Measurements from ENCODE around the gene PKN1. TPM values are rescaled to one million over a fixed set of nuclear protein-coding genes. Genes with fewer than 3 reads are reported as not detected.

The PKN1 gene
- total and polyA plus RNA-seq, 4 donors, result 13.7 to 41.6 (median 22.3) TPM

GRCh38 chr19:14510311-14511228, 77.5 kb downstream of the PKN1 start:
- H3K27ac ChIP-seq (ENCODE audit: low read depth in 1 of 2, low read length in 2 of 2), result peak overlapping the region; percentile 60 to 63
- no peak for TF ChIP-seq FOXA2 (IDR thresholded peaks at IDR 0.05)
- peak; percentile 33 to 45 for TF ChIP-seq RXRA (IDR thresholded peaks at IDR 0.05)
- TF ChIP-seq MAX (IDR thresholded peaks at IDR 0.05), result peak; percentile 10
- no peak for TF ChIP-seq TAF1 (conservative IDR thresholded peaks at IDR 0.05)
- peak; percentile 8 for TF ChIP-seq YY1 (IDR thresholded peaks at IDR 0.05)
- TF ChIP-seq RAD21 (IDR thresholded peaks at IDR 0.05), result no peak
- TF ChIP-seq FOXA1 (IDR thresholded peaks at IDR 0.05), result no peak
- TF ChIP-seq, protein P1, sequence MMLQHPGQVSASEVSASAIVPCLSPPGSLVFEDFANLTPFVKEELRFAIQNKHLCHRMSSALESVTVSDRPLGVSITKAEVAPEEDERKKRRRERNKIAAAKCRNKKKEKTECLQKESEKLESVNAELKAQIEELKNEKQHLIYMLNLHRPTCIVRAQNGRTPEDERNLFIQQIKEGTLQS (IDR thresholded peaks at IDR 0.05), result peak; percentile 59
- no peak for TF ChIP-seq SP1 (IDR thresholded peaks at IDR 0.05)
- TF ChIP-seq NR2F2 (IDR thresholded peaks at IDR 0.05), result no peak
- peak in 1 of 2 donors; percentile 73 for TF ChIP-seq JUND (IDR thresholded peaks at IDR 0.05)
- TF ChIP-seq HNF4G (IDR thresholded peaks at IDR 0.05), result no peak
- TF ChIP-seq HNF4A (conservative IDR thresholded peaks at IDR 0.05), result peak in 1 of 2 donors; percentile 37
- TF ChIP-seq, protein P2, sequence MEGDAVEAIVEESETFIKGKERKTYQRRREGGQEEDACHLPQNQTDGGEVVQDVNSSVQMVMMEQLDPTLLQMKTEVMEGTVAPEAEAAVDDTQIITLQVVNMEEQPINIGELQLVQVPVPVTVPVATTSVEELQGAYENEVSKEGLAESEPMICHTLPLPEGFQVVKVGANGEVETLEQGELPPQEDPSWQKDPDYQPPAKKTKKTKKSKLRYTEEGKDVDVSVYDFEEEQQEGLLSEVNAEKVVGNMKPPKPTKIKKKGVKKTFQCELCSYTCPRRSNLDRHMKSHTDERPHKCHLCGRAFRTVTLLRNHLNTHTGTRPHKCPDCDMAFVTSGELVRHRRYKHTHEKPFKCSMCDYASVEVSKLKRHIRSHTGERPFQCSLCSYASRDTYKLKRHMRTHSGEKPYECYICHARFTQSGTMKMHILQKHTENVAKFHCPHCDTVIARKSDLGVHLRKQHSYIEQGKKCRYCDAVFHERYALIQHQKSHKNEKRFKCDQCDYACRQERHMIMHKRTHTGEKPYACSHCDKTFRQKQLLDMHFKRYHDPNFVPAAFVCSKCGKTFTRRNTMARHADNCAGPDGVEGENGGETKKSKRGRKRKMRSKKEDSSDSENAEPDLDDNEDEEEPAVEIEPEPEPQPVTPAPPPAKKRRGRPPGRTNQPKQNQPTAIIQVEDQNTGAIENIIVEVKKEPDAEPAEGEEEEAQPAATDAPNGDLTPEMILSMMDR (IDR thresholded peaks at IDR 0.05; ENCODE audit: low read depth, low read length, missing input control), result no peak
- no peak for TF ChIP-seq GABPA (IDR thresholded peaks at IDR 0.05 in 1 of 2, conservative IDR thresholded peaks at IDR 0.05 in 1 of 2)
- TF ChIP-seq, protein P3, sequence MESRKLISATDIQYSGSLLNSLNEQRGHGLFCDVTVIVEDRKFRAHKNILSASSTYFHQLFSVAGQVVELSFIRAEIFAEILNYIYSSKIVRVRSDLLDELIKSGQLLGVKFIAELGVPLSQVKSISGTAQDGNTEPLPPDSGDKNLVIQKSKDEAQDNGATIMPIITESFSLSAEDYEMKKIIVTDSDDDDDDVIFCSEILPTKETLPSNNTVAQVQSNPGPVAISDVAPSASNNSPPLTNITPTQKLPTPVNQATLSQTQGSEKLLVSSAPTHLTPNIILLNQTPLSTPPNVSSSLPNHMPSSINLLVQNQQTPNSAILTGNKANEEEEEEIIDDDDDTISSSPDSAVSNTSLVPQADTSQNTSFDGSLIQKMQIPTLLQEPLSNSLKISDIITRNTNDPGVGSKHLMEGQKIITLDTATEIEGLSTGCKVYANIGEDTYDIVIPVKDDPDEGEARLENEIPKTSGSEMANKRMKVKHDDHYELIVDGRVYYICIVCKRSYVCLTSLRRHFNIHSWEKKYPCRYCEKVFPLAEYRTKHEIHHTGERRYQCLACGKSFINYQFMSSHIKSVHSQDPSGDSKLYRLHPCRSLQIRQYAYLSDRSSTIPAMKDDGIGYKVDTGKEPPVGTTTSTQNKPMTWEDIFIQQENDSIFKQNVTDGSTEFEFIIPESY (IDR thresholded peaks at IDR 0.05), result no peak
- no peak for TF ChIP-seq EGR1 (IDR thresholded peaks at IDR 0.05; ENCODE audit: low read depth in 2 of 2)
- no peak for TF ChIP-seq REST (IDR thresholded peaks at IDR 0.05)

More at GRCh38 chr19:14510311-14511228, 77.5 kb downstream of the PKN1 start:
- H3K27me3 ChIP-seq (ENCODE audit: control insufficient read depth in 4 of 4, insufficient read depth in 4 of 4, low read length in 3 of 4), result no peaks in the 10 kb centered on the region
- 38% methylated on average over 22 of the region's 22 CpGs for WGBS
- no peak for DNase-seq (ENCODE audit: low spot score)
- no peak overlapping the region for H3K4me3 ChIP-seq (ENCODE audit: low read depth in 1 of 3, low read length in 3 of 3)
- H3K9ac ChIP-seq (ENCODE audit: low read depth in 1 of 2, low read length in 2 of 2), result peak overlapping the region in 1 of 2 donors; percentile 9
- peaks cover 19 to 43% (median 34%) of the 10 kb centered on the region in 4 donors for H3K4me1 ChIP-seq (ENCODE audit: control insufficient read depth in 4 of 4, insufficient read depth in 4 of 4, low read length in 3 of 4)
- no peaks in the 10 kb centered on the region for H3K9me3 ChIP-seq (ENCODE audit: control insufficient read depth in 4 of 4, low read length in 3 of 4)
- H3K36me3 ChIP-seq (ENCODE audit: control insufficient read depth in 4 of 4, insufficient read depth in 3 of 4, low read depth in 1 of 4, low read length in 3 of 4), result peaks cover 2 to 13% (median 10%) of the 10 kb centered on the region in 4 donors

Measured in liver (tissue), 9 donors.